Measurements from ENCODE around the gene TTYH2. TPM values are rescaled to one million over a fixed set of nuclear protein-coding genes. Genes with fewer than 3 reads are reported as not detected.

The TTYH2 gene
- total RNA-seq, 3 donors from 2014 or later (not counting 1 experiment from before 2014, with no cell fraction given) = 4.3 to 7.9 (median 4.8) TPM

- Histone ChIP-seq H3K27ac (ENCODE audit: low read length) (no peak overlapping the region), H3K4me3 (ENCODE audit: low read length) (no peak overlapping the region), H3K36me3 (ENCODE audit: control insufficient read depth, insufficient read depth, low read length) (peaks cover 2% of the 10 kb centered on the region), H3K4me1 (ENCODE audit: control insufficient read depth, insufficient read depth, low read length) (peaks cover under 1% of the 10 kb centered on the region), H3K27me3 (ENCODE audit: control insufficient read depth, insufficient read depth, low read length) (no peaks in the 10 kb centered on the region), H3K9me3 (ENCODE audit: control insufficient read depth, insufficient read depth, low read length) (no peaks in the 10 kb centered on the region)
- DNase-seq (no peak), ATAC-seq (no peak)
- no peak overlapping the region for H3K27ac Mint-ChIP-seq
- no peak for TF ChIP-seq CTCF (IDR thresholded peaks at IDR 0.05)
- WGBS (ENCODE audit: insufficient coverage) = 93% methylated on average over 16 of the region's 16 CpGs
- H3K9me3 Mint-ChIP-seq = peaks cover 0 to 2% of the 10 kb centered on the region in 2 donors
- H3K4me3 Mint-ChIP-seq = no peak overlapping the region
- peaks cover 0 to 12% of the 10 kb centered on the region in 2 donors for H3K4me1 Mint-ChIP-seq
- H3K27me3 Mint-ChIP-seq (ENCODE audit: low read depth in 2 of 2) = peaks cover 0 to 3% of the 10 kb centered on the region in 2 donors
- intact Hi-C loops (cut with micrococcal nuclease) = no loop called here
- no peaks in the 10 kb centered on the region for H3K36me3 Mint-ChIP-seq
These were observed 7.8 kb downstream of the TTYH2 start for GRCh38 chr17:74220946-74221818.

GRCh38 chr17:74222399-74222798 lies 9.0 kb downstream of the TTYH2 start:
- H3K4me1 Mint-ChIP-seq = peaks cover 0 to 14% of the 10 kb centered on the region in 2 donors

GRCh38 chr17:74223901-74224300 lies 10.5 kb downstream of the TTYH2 start:
- ATAC-seq (no peak), DNase-seq (no peak)
- Mint-ChIP-seq H3K4me3 (no peak overlapping the region), H3K27me3 (ENCODE audit: low read depth in 2 of 2) (peaks cover 0 to 3% of the 10 kb centered on the region in 2 donors), H3K27ac (no peak overlapping the region), H3K4me1 (peaks cover 0 to 14% of the 10 kb centered on the region in 2 donors), H3K9me3 (peaks cover 0 to 2% of the 10 kb centered on the region in 2 donors), H3K36me3 (no peaks in the 10 kb centered on the region)
- Histone ChIP-seq H3K27ac (ENCODE audit: low read length) (no peak overlapping the region), H3K4me3 (ENCODE audit: low read length) (no peak overlapping the region), H3K9me3 (ENCODE audit: control insufficient read depth, insufficient read depth, low read length) (no peaks in the 10 kb centered on the region), H3K36me3 (ENCODE audit: control insufficient read depth, insufficient read depth, low read length) (peaks cover 2% of the 10 kb centered on the region), H3K4me1 (ENCODE audit: control insufficient read depth, insufficient read depth, low read length) (no peaks in the 10 kb centered on the region), H3K27me3 (ENCODE audit: control insufficient read depth, insufficient read depth, low read length) (no peaks in the 10 kb centered on the region)
- 97% methylated on average over 14 of the region's 14 CpGs for WGBS (ENCODE audit: insufficient coverage)
- intact Hi-C loops (cut with micrococcal nuclease) = no loop called here
- no peak for TF ChIP-seq CTCF (IDR thresholded peaks at IDR 0.05)

More at GRCh38 chr17:74222399-74222798, 9.0 kb downstream of the TTYH2 start:
- intact Hi-C loops (cut with micrococcal nuclease) = no loop called here
- Histone ChIP-seq H3K27ac (ENCODE audit: low read length) (no peak overlapping the region), H3K4me3 (ENCODE audit: low read length) (no peak overlapping the region), H3K27me3 (ENCODE audit: control insufficient read depth, insufficient read depth, low read length) (no peaks in the 10 kb centered on the region), H3K36me3 (ENCODE audit: control insufficient read depth, insufficient read depth, low read length) (peaks cover 2% of the 10 kb centered on the region), H3K9me3 (ENCODE audit: control insufficient read depth, insufficient read depth, low read length) (no peaks in the 10 kb centered on the region), H3K4me1 (ENCODE audit: control insufficient read depth, insufficient read depth, low read length) (no peaks in the 10 kb centered on the region)
- WGBS (ENCODE audit: insufficient coverage) = 93% methylated on average over 13 of the region's 13 CpGs
- Mint-ChIP-seq H3K9me3 (peaks cover 0 to 2% of the 10 kb centered on the region in 2 donors), H3K4me3 (no peak overlapping the region), H3K36me3 (no peaks in the 10 kb centered on the region), H3K27ac (no peak overlapping the region), H3K27me3 (ENCODE audit: low read depth in 2 of 2) (peaks cover 0 to 3% of the 10 kb centered on the region in 2 donors)
- no peak for DNase-seq
- no peak for ATAC-seq
- TF ChIP-seq CTCF (IDR thresholded peaks at IDR 0.05) = no peak

Measured in natural killer cell (primary cell).